HG03175 (cell line): ENCODE results near the gene ANKMY1.
"Not testable (repeated sequence)": the region's sequence is repeated elsewhere in the genome, so short reads cannot be mapped to it uniquely, and the experiment has no call there.

ENCODE experiments used
- ATAC-seq: cut with Tn5 transposase; IDR thresholded peaks from one replicate; pipeline ENCODE4 v1.9.1; 2021; ENCODE audit warnings: mild to moderate bottlenecking, moderate library complexity; ENCODE audit not compliant: unreplicated experiment

The ANKMY1 gene

GRCh38 chr2:240507060-240507777 lies 50.6 kb downstream of the ANKMY1 start:
- no peak for ATAC-seq

GRCh38 chr2:240506406-240507059 lies 51.3 kb downstream of the ANKMY1 start:
- no peak for ATAC-seq

GRCh38 chr2:240505910-240506309 lies 51.9 kb downstream of the ANKMY1 start:
- no peak for ATAC-seq

- no peak for ATAC-seq
Observed at GRCh38 chr2:240503848-240504247, 53.9 kb downstream of the ANKMY1 start.

GRCh38 chr2:240503375-240503774 lies 54.4 kb downstream of the ANKMY1 start:
- no peak for ATAC-seq

- ATAC-seq: no peak
Observed at GRCh38 chr2:240502430-240503121, 55.2 kb downstream of the ANKMY1 start.

- no peak for ATAC-seq
Observed at GRCh38 chr2:240502059-240502429, 55.7 kb downstream of the ANKMY1 start.

- no peak for ATAC-seq
Observed at GRCh38 chr2:240501531-240501991, 56.2 kb downstream of the ANKMY1 start.

- ATAC-seq: no peak
Observed at GRCh38 chr2:240500561-240501423, 57.0 kb downstream of the ANKMY1 start.

- ATAC-seq: no peak
Observed at GRCh38 chr2:240499309-240500301, 58.2 kb downstream of the ANKMY1 start.

- no peak for ATAC-seq
Observed at GRCh38 chr2:240498958-240499260, 58.9 kb downstream of the ANKMY1 start.

GRCh38 chr2:240498171-240498957 lies 59.4 kb downstream of the ANKMY1 start:
- no peak for ATAC-seq

- ATAC-seq: not testable (repeated sequence)
Observed at GRCh38 chr2:240497082-240497481, 60.7 kb downstream of the ANKMY1 start.

GRCh38 chr2:240494942-240495341 lies 62.8 kb downstream of the ANKMY1 start:
- not testable (repeated sequence) for ATAC-seq

GRCh38 chr2:240494194-240494793 lies 63.5 kb downstream of the ANKMY1 start:
- no peak for ATAC-seq

- no peak for ATAC-seq
Observed at GRCh38 chr2:240491483-240491882, 66.3 kb downstream of the ANKMY1 start.

- ATAC-seq: no peak
Observed at GRCh38 chr2:240482141-240482540, 75.6 kb downstream of the ANKMY1 start.

GRCh38 chr2:240481720-240482119 lies 76.1 kb downstream of the ANKMY1 start:
- no peak for ATAC-seq
